HepG2 (cell line): ENCODE measurements around the gene NAXD. TPM values are rescaled to one million over a fixed set of nuclear protein-coding genes. Genes with fewer than 3 reads are reported as not detected.

Experiments
- HES4 ChIP-seq: sonication (generic); formaldehyde crosslinking; IDR thresholded peaks from 2 replicates; pipeline ENCODE4 v1.9.0; 2021; ENCODE audit warnings: mild to moderate bottlenecking, missing genetic modification reagents, borderline replicate concordance
- NCOR1 ChIP-seq: fragments of 200-600 bp; sonication (generic); IDR thresholded peaks from 2 replicates; pipeline ENCODE4 v1.7.0; 2017; ENCODE audit warnings: antibody characterized with exemption, low read length, borderline replicate concordance
- SKIL ChIP-seq: sonication (generic); formaldehyde crosslinking; IDR thresholded peaks from 2 replicates; pipeline ENCODE4 v1.8.0; 2022; ENCODE audit warnings: missing genetic modification reagents, mild to moderate bottlenecking, moderate library complexity, borderline replicate concordance
- SMAD1 ChIP-seq: sonication (generic); formaldehyde crosslinking; IDR thresholded peaks from 2 replicates; pipeline ENCODE4 v1.4.0; 2020; ENCODE audit warnings: missing genetic modification reagents, low read depth, mild to moderate bottlenecking, borderline replicate concordance
- SOX6 ChIP-seq, 2 experiments: fragments of 450-650 bp in 1 of 2; sonication (generic) in 1 of 2; formaldehyde crosslinking in 1 of 2; IDR thresholded peaks; 2 replicates each; pipeline versions ENCODE4 v1.4.0 to v1.6.1; 2017 to 2020; ENCODE audit warnings: antibody characterized with exemption in 1 of 2, mild to moderate bottlenecking in 1 of 2, missing genetic modification reagents in 1 of 2
- ZMYM2 ChIP-seq: sonication (generic); formaldehyde crosslinking; IDR thresholded peaks from 2 replicates; pipeline ENCODE4 v1.8.0; 2022; ENCODE audit warnings: mild to moderate bottlenecking, missing genetic modification reagents
- ZNF407 ChIP-seq: sonication (generic); formaldehyde crosslinking; IDR thresholded peaks from one replicate; pipeline ENCODE4 v1.5.1; 2020; ENCODE audit warnings: mild to moderate bottlenecking, missing genetic modification reagents; ENCODE audit errors: not compliant biosample characterization
- ZNF441 ChIP-seq: sonication (generic); formaldehyde crosslinking; IDR thresholded peaks from 2 replicates; pipeline ENCODE4 v1.7.0; 2021; ENCODE audit warnings: missing genetic modification reagents, borderline replicate concordance
- ZNF503 ChIP-seq: sonication (generic); formaldehyde crosslinking; IDR thresholded peaks from 2 replicates; pipeline ENCODE4 v1.4.0; 2020; ENCODE audit warnings: missing genetic modification reagents
- polyA plus RNA-seq, 8 experiments: library from polyadenylated mRNA; depleted of rRNA in 3 of 8; stranded (reverse) in 7 of 8; unstranded in 1 of 8; fragments of >200 nt; fragmentation: Illumina TruSeq in 4 of 8; extraction: Trizol in 4 of 8; gene quantifications; 2 replicates each; pipeline versions ENCODE4 v1.2.1 to v1.2.3, GENCODE V29; 2011 to 2016; ENCODE audit warnings: low read depth in 4 of 8, missing spikeins in 1 of 8, mixed read lengths in 1 of 8; ENCODE audit not compliant: insufficient read depth in 1 of 8
- total RNA-seq, 5 experiments: library from RNA; depleted of rRNA; stranded (reverse); fragments of >200 nt; fragmentation: Illumina TruSeq; extraction: Trizol; gene quantifications; 2 replicates each; pipeline ENCODE4 v1.2.3, GENCODE V29; 2016; ENCODE audit warnings: low read depth in 1 of 5
- TF ChIP-seq, protein P1 (sequence below): sonication (generic); formaldehyde crosslinking; IDR thresholded peaks from 2 replicates; pipeline ENCODE4 v1.9.0; 2022; ENCODE audit warnings: low read depth, missing genetic modification reagents
- TF ChIP-seq, protein P2 (sequence below): sonication (generic); formaldehyde crosslinking; IDR thresholded peaks from 2 replicates; pipeline ENCODE4 v1.5.1; 2020; ENCODE audit warnings: mild to moderate bottlenecking, missing genetic modification reagents, moderate library complexity

Gene NAXD
- total and polyA plus RNA-seq, 2 of the 13 experiments (the other 11 are each of a cell fraction or from before 2014, with no cell fraction given), result 19.0 to 23.2 TPM

GRCh38 chr13:110615322-110616102 is at the start of gene NAXD (continued):
- TF ChIP-seq ZNF441, result no peak
- TF ChIP-seq ZMYM2 (CRISPR knock-in tag), result no peak
- TF ChIP-seq SKIL, result no peak
- TF ChIP-seq, protein P1, sequence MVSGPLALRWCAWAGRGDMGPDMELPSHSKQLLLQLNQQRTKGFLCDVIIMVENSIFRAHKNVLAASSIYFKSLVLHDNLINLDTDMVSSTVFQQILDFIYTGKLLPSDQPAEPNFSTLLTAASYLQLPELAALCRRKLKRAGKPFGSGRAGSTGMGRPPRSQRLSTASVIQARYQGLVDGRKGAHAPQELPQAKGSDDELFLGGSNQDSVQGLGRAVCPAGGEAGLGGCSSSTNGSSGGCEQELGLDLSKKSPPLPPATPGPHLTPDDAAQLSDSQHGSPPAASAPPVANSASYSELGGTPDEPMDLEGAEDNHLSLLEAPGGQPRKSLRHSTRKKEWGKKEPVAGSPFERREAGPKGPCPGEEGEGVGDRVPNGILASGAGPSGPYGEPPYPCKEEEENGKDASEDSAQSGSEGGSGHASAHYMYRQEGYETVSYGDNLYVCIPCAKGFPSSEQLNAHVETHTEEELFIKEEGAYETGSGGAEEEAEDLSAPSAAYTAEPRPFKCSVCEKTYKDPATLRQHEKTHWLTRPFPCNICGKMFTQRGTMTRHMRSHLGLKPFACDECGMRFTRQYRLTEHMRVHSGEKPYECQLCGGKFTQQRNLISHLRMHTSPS (CRISPR knock-in tag), result no peak; the same call in 1 of the 2 replicates
- TF ChIP-seq ZNF407 (CRISPR knock-in tag), result peak; percentile 20
- TF ChIP-seq SMAD1, result no peak; the same call in 1 of the 2 replicates
- TF ChIP-seq, protein P2, sequence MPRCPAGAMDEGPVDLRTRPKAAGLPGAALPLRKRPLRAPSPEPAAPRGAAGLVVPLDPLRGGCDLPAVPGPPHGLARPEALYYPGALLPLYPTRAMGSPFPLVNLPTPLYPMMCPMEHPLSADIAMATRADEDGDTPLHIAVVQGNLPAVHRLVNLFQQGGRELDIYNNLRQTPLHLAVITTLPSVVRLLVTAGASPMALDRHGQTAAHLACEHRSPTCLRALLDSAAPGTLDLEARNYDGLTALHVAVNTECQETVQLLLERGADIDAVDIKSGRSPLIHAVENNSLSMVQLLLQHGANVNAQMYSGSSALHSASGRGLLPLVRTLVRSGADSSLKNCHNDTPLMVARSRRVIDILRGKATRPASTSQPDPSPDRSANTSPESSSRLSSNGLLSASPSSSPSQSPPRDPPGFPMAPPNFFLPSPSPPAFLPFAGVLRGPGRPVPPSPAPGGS (CRISPR knock-in tag), result peak; percentile 66; the same call in 1 of the 2 replicates
- TF ChIP-seq SOX6 (IDR thresholded peaks at IDR 0.05), result no peak
- TF ChIP-seq SOX6 (CRISPR knock-in tag; IDR thresholded peaks at IDR 0.05), result 0 out of 2 replicates have a peak, but pooled peaks have one; percentile 19
- no peak for TF ChIP-seq NCOR1
- TF ChIP-seq HES4 (CRISPR knock-in tag), result peak; percentile 63
- TF ChIP-seq ZNF503 (CRISPR knock-in tag), result no peak; the same call in 1 of the 2 replicates
